SH-SY5Y (cell line): ENCODE data around the gene PRKCH.

Experiments used
- GATA2 ChIP-seq: IDR thresholded peaks from 2 replicates; pipeline ENCODE4 v1.6.1; 2011; ENCODE audit warnings: mild to moderate bottlenecking, low read depth, low read length
- GATA3 ChIP-seq: IDR thresholded peaks from 2 replicates; pipeline ENCODE4 v1.6.1; 2011; ENCODE audit warnings: low read depth, mild to moderate bottlenecking, low read length, moderate library complexity

DNA sequence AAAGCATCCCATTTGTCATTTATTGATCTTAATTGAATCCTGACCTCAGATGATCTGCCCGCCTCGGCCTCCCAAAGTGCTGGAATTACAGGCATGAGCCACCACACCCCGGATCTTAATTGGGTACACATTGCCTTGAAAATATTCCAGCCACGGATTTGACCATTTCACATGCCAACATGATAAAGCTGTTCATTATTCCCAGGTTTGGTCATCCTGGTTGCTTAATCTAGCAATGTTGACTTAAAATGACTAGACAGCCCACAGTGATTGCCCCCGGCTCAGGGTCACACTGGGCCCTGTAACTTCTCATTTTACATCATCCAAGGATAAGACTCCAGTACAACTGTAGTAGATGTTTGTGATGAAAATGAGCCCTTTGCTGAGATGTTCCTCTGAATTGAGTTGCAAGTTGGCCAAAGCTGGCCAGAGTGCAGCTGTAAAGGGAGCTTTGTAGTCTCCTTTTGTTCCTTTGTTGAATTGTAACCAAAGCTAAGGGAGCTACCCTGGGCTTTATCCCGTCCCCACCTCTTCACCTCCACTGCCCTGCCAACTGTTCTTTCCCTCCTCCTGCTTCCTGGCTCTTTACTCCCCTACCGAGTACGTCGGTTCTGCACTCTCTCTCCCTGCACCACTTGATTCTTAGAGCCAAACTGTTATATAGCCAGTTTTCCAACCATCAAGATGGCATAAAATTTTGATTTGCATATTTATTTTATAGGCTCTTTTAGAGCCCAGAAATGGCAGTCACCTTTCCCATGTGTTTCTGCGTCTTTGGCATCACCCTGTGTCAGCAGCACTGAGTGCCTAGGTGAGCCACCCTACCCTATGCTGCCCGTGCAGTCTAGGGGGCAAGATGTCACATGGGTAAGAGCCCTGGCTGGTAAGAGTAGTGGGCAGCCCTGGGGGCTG lies 232.6 kb downstream of the PRKCH start:
- no peak for TF ChIP-seq GATA3
- no peak for TF ChIP-seq GATA2
